RKO (cell line): ENCODE results near the gene TRIM41.
A peak's percentile ranks its signal among the peaks of the same experiment; 100 is the strongest.
"Not testable (repeated sequence)": the region's sequence is repeated elsewhere in the genome, so short reads cannot be mapped to it uniquely, and the experiment has no call there.

ENCODE experiments used
- DNase-seq: peaks from one replicate; pipeline ENCODE4 v3.0.0-alpha.2; 2016; ENCODE audit warnings: low spot score

Gene TRIM41

GRCh38 chr5:181255836-181256578, 32.9 kb downstream of the TRIM41 start:
- no peak for DNase-seq

GRCh38 chr5:181258576-181258975, 35.5 kb downstream of the TRIM41 start:
- DNase-seq, result no peak

GRCh38 chr5:181259283-181259682, 36.2 kb downstream of the TRIM41 start:
- no peak for DNase-seq

DNA sequence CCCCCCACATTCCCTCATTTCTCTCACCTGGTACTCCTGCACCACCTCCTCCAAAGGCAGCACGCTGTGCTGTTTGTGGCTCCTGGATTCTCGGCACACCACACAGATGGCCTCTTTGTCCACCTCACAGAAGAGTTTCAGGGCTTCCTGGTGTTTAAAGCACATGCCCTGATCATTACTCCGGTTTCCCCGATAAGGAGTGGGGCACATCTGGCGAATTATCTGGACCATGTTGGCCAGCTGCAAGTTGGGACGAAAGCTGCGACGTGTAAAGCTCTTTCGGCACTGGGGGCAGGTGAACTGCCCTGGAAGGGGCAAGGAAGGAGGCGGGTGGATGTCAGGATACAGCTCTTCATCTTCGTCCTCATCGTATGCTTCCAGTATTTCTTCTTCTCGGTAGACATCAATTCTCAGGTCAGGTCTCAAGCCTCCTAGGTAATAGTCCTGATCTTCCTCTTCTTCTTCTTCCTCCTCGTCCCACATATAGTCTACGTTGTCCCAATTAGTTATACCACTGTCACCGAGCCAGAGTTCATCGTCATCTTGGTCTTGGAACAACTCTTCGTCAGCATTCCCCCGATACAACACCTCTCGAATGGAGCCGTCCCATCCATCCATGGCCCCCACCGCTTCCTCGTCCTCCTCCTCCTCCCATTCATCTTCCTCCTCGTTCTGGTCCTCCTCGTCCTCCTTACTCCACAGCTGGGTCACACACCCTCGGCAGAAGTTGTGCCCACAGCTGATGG, 37.1 kb downstream of the TRIM41 start:
- DNase-seq, result no peak

DNA sequence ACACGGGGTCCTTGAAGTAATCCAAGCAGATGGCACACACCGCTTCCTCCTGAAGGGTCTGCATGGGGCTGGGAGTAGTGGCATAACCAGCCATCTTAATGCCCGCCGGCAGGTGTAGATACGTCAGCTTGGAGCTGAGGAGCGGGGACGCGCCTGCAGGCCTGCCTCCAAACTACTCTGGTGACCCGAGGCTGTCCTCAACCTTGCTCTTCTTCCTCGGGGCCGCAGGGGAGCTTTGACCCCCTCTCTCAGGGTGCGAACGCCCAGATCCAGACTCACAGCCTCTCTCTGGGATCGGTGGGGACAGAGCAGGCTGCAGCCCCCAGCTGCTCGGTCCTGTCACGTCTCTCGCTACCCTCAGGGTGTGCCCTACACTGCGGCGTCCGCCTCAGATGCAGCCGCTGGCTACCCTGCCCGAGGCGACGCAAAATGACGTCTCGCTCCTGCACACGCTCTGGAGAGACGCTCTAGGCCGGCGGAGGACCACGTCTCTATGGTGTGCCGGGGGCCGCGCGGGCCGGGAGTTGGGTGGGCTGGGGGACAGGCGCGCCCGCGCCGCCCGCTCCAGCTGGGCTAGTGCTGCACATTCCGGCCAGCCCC, 37.7 kb downstream of the TRIM41 start, which contains the start of gene TRIM52:
TRIM52 (minus strand) TSS at position 424 of the 600 bp plus-strand sequence; CDS start at position 94, 330 bp downstream.
- DNase-seq, result peak; percentile 94

DNA sequence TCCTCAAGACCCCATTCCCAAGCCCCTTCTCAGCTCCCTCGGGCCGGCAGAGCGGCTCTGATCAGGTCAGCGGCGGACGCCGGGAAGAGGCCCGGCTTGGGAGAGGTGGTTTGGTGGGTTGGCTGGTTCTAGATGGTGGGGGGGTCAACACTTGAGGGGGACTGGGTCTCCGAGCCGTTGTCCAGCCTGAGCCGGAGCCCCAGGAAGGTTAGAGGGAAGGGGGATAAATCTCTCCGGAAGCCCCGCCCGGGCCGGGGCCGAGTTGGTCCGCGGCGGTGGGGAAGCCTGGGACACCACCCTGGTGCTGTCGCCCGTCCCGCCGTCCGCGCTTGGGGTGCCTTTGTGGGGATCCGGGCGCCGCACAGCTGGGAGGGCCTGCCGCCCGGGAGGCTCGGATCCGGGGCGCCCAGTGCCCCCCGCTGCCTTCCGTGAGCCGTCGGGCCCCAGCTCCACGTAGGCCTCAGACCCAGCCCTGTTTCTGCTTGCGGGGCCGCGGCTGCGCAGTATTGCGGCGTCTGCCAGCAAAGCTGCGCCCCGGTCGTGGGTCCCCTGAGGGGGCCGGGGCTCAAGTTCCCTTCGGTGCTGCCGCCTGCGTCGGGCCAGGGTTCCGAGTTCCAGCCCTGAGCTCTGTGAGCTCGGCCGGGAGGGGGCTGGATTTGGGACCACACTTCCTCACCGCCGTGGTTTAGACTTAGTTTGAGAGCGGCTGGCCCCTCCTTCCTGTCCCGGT, 38.4 kb downstream of the TRIM41 start:
- DNase-seq, result peak; percentile 70

DNA sequence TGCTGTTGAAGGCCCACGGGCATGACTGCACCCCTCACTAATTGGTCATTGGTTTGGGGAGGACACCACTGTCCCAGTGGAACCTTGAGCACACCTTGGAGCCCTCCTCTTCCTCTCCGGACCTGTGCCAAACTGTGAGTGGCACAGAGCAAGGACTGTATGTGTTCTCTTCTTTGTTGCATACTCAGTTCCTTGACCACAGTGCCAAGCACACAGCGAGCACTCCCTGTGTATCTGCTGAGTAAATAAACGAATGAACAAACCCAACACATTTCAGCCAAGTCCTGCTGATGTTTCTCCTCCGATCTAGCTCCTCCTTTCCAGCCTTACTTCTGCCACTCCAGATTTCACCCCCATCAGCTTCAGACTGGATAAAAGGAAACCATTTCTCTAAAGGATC, 40.6 kb downstream of the TRIM41 start:
- no peak for DNase-seq

- no peak for DNase-seq
Measured at GRCh38 chr5:181265092-181265671, 42.1 kb downstream of the TRIM41 start.

- not testable (repeated sequence) for DNase-seq
Measured at GRCh38 chr5:181267291-181267904, 44.3 kb downstream of the TRIM41 start.

DNA sequence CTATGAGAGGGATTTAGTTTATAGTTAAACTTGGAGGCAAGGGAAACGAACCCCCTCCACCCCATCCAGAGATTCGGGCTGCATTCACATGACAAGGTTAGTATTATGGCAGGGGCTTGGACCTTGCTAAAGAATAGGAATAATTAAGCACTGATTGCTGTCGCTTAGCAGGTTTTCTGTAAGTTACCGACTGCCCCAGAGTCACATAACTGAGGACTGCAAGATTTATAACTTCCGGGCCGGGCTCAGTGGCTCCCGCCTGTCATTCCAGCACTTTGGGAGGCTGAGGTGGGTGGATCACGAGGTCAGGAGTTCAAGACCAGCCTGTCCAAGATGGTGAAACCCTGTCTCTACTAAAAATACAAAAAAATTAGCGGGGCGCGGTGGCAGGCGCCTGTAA, 44.8 kb downstream of the TRIM41 start:
- not testable (repeated sequence) for DNase-seq

GRCh38 chr5:181271081-181271480, 48.0 kb downstream of the TRIM41 start:
- DNase-seq, result no peak

- not testable (repeated sequence) for DNase-seq
Measured at GRCh38 chr5:181273433-181273744, 50.3 kb downstream of the TRIM41 start.

GRCh38 chr5:181280251-181280762, 57.2 kb downstream of the TRIM41 start:
- no peak for DNase-seq

GRCh38 chr5:181281077-181281983, 58.2 kb downstream of the TRIM41 start:
- no peak for DNase-seq

DNA sequence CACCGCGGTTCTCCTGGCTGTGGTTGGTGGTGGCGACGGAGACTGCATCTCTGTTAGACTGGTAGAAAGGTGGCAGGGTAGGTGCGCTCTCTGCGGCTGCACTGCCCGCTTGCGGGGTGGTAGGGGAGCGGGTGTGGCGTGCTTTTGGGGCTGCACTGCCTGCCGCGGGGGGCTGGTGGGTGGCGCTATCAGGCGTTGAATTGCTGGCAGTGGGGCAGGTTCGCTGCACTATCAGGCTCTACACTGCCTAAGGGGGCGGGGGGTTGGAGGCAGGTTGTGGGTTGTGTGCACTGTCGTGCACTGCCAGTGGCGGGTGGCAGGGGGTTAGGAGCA, 58.9 kb downstream of the TRIM41 start:
- no peak for DNase-seq

- DNase-seq, result not testable (repeated sequence)
Measured at GRCh38 chr5:181282415-181282814, 59.3 kb downstream of the TRIM41 start.

DNA sequence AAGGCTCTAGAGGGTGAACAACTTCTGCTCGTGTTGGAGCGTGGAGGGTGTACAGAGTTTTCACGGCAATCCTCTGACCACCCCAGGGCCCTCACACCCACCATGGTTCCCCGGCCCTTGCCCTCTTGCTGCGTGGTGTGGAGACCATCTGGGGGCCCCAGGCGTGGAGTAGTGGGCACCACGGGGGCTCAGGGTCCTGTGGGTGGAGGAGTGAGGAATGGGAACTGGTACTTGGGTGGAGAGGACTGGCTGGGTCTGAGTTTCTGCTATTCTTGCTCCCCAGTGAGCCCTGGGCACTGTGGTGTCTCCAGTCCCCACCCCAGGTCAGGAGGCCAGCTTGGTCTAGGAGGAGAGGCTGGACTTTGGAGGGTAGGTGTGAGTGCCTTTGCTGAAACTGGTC, 59.8 kb downstream of the TRIM41 start:
- no peak for DNase-seq

DNA sequence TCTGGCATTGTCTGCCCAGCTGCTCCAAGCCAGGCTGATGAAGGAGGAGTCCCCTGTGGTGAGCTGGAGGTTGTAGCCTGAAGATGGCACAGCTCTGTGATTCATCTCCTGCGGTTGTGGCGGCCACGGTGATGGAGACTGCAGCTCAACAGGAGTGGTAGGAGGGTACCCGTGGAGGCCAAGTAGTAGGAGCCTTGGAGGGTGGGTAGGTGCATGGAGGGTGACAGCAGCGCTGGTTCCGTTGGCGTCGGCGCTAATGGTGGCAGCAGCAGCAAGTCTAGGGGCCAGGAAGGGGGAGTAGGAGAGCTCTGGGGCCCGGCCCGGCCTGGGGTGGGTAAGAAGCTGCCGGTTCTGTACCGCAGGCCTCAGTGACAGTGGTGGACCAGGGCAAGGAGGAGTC, 60.3 kb downstream of the TRIM41 start:
- DNase-seq, result no peak

GRCh38 chr5:181283841-181284755, 61.0 kb downstream of the TRIM41 start:
- not testable (repeated sequence) for DNase-seq
